ENCODE results near the gene HBEGF. TPM values are rescaled to one million over a fixed set of nuclear protein-coding genes. Genes with fewer than 3 reads are reported as not detected.

HBEGF gene
- total RNA-seq, 1 donor from 2014 or later, result 7.2 TPM

DNA sequence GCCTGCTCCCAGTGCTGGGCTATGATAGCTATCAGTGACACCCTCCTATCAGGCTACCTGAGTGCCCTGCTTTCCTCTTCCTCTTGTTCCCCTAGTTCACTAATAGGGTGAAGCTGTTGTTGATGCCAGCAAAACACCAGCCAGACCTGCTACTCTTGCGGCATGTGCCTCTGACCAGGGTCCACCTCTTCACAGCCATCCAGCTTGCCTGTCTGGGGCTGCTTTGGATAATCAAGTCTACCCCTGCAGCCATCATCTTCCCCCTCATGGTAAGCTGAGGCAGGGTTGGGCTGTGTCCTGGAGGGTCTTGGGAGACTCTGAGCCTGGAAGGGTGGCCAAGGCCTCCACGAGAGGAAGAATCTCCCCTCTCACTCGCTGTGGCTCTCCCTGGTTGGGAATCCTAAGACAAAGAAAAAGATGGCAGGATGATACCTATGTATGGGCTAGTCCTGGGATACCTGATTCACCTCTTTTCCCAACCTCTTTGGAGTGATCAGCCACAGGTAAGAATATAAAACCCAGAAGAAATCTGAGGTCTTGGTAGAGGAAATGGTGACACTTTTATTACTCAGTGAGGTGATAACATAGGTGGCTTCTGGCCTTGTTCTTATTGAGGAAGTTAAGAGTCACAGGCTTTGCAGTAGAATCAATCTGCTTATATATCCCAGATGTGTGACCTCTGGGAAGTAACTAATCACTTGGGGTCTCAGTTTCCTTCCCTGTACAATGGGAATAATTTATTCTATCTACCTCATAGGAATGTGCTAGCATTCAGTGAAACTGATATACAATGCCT lies 25.2 kb upstream of the HBEGF start:
- no peaks in the 10 kb centered on the region for H3K9me3 Mint-ChIP-seq
- H3K36me3 Mint-ChIP-seq, result no peaks in the 10 kb centered on the region
- no peak for TF ChIP-seq CTCF (IDR thresholded peaks at IDR 0.05; ENCODE audit: unreplicated experiment)
- peaks cover 2% of the 10 kb centered on the region for H3K4me1 Mint-ChIP-seq
- H3K4me3 Mint-ChIP-seq, result no peak overlapping the region
- no peak overlapping the region for H3K27ac Mint-ChIP-seq
- no peaks in the 10 kb centered on the region for H3K27me3 Mint-ChIP-seq (ENCODE audit: low read depth)
- no peak for DNase-seq (ENCODE audit: low spot score in 2 of 2, unreplicated experiment in 2 of 2)

GRCh38 chr5:140367256-140368013 lies 21.0 kb upstream of the HBEGF start:
- Mint-ChIP-seq H3K4me1 (peaks cover 4% of the 10 kb centered on the region), H3K27me3 (ENCODE audit: low read depth) (no peaks in the 10 kb centered on the region), H3K36me3 (no peaks in the 10 kb centered on the region), H3K4me3 (no peak overlapping the region), H3K27ac (no peak overlapping the region), H3K9me3 (no peaks in the 10 kb centered on the region)
- DNase-seq (ENCODE audit: low spot score in 2 of 2, unreplicated experiment in 2 of 2), result no peak
- TF ChIP-seq CTCF (IDR thresholded peaks at IDR 0.05; ENCODE audit: unreplicated experiment), result no peak

DNA sequence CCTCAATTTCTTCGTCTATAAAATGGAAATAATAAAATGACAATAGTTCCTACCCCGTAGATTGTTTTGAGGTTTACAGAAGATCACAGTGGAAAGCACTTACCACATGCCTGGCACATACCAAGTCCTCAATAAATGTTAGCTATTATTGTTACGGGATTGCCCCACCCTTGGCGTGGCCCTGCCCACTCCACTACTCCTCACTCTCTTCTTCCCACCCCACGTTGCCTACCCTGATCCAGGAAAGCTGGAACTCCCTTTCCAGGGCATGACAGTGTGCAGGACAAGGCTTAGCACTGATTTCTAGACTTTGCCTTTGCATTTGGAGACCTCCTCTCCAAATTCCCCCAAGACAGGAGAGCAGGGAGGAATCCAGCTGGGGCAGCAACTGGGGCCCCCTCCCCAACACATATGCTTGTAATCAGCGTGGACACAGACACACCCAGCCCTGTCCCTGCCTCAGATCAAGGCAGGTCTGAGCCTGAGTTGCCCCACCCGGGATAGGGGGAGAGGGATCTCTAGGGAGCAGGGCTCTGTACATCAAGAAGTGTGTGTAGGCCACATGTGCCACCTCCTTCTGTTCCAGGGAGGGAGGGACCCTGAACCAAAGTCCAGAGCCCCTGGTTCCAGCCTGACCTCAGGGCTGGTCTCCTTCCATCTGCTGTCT lies 20.3 kb upstream of the HBEGF start:
- no peak for TF ChIP-seq CTCF (IDR thresholded peaks at IDR 0.05; ENCODE audit: unreplicated experiment)
- no peak overlapping the region for H3K4me3 Mint-ChIP-seq
- H3K36me3 Mint-ChIP-seq, result no peaks in the 10 kb centered on the region
- H3K4me1 Mint-ChIP-seq, result peaks cover 4% of the 10 kb centered on the region
- DNase-seq (ENCODE audit: low spot score in 2 of 2, unreplicated experiment in 2 of 2), result no peak
- H3K9me3 Mint-ChIP-seq, result no peaks in the 10 kb centered on the region
- H3K27ac Mint-ChIP-seq, result no peak overlapping the region
- H3K27me3 Mint-ChIP-seq (ENCODE audit: low read depth), result no peaks in the 10 kb centered on the region

GRCh38 chr5:140365941-140366340 lies 19.5 kb upstream of the HBEGF start:
- Mint-ChIP-seq H3K4me3 (no peak overlapping the region), H3K9me3 (no peaks in the 10 kb centered on the region), H3K36me3 (no peaks in the 10 kb centered on the region), H3K27ac (no peak overlapping the region), H3K4me1 (peaks cover 4% of the 10 kb centered on the region), H3K27me3 (ENCODE audit: low read depth) (no peaks in the 10 kb centered on the region)
- no peak for DNase-seq (ENCODE audit: low spot score in 2 of 2, unreplicated experiment in 2 of 2)
- TF ChIP-seq CTCF (IDR thresholded peaks at IDR 0.05; ENCODE audit: unreplicated experiment), result no peak

- Mint-ChIP-seq H3K36me3 (no peaks in the 10 kb centered on the region), H3K4me1 (peaks cover 4% of the 10 kb centered on the region), H3K9me3 (no peaks in the 10 kb centered on the region), H3K27ac (no peak overlapping the region), H3K27me3 (ENCODE audit: low read depth) (no peaks in the 10 kb centered on the region), H3K4me3 (no peak overlapping the region)
- no peak for TF ChIP-seq CTCF (IDR thresholded peaks at IDR 0.05; ENCODE audit: unreplicated experiment)
- no peak for DNase-seq (ENCODE audit: low spot score in 2 of 2, unreplicated experiment in 2 of 2)
Measured at GRCh38 chr5:140365282-140365681, 18.9 kb upstream of the HBEGF start.
